ENCODE data around the gene SPINK13.
"Not testable (repeated sequence)": the region's sequence is repeated elsewhere in the genome, so short reads cannot be mapped to it uniquely, and the experiment has no call there.

DNA sequence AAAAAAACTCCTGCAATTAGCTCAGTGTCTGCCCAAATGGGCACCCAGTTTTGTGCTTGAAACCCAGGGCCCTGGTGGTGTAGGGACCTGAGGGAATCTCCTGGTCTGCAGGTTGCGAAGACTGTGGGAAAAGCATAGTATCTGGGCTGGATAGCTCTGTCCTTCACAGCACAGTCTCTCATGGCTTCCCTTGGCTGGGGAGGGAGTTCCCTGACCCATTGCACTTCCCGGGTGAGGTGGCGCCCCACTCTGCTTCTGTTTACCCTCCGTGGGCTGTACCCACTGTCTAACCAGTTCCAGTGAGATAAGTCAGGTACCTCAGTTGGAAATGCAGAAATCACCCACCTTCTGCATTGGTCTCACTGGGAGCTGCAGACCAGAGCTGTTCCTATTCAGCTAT lies 12.7 kb downstream of the SPINK13 start:
- TF ChIP-seq CTCF, POLR2A (IDR thresholded peaks at IDR 0.05): not testable (repeated sequence)
